PC-3 (cell line): ENCODE results near the gene RUFY3.

Experiments
- CTCF ChIP-seq: fragments of 300-600 bp; sonication (generic); conservative IDR thresholded peaks from 2 replicates; pipeline ENCODE4 v1.5.1; 2017; ENCODE audit warnings: antibody characterized with exemption, low read depth, mild to moderate bottlenecking, low read length
- EZH2 ChIP-seq: fragments of 300-600 bp; sonication (generic); IDR thresholded peaks from one replicate; pipeline ENCODE4 v1.6.1; 2017; ENCODE audit warnings: antibody characterized with exemption, mild to moderate bottlenecking, low read length; ENCODE audit not compliant: unreplicated experiment
- EZH2phosphoT487 ChIP-seq: fragments of 300-600 bp; sonication (generic); IDR thresholded peaks from 2 replicates; pipeline ENCODE4 v1.6.1; 2018; ENCODE audit warnings: mild to moderate bottlenecking, antibody characterized with exemption, low read length, borderline replicate concordance

GRCh38 chr4:70701271-70701670 is 20.5 kb upstream of the RUFY3 start:
- no peak for TF ChIP-seq CTCF
- TF ChIP-seq EZH2, result no peak
- TF ChIP-seq EZH2phosphoT487, result no peak
